Measurements from ENCODE around the gene PGS1. TPM values are rescaled to one million over a fixed set of nuclear protein-coding genes. Genes with fewer than 3 reads are reported as not detected.

The PGS1 gene
- total RNA-seq, 5 donors from 2014 or later (not counting 1 experiment from before 2014, with no cell fraction given) = 60.5 to 87.2 (median 78.9) TPM

DNA sequence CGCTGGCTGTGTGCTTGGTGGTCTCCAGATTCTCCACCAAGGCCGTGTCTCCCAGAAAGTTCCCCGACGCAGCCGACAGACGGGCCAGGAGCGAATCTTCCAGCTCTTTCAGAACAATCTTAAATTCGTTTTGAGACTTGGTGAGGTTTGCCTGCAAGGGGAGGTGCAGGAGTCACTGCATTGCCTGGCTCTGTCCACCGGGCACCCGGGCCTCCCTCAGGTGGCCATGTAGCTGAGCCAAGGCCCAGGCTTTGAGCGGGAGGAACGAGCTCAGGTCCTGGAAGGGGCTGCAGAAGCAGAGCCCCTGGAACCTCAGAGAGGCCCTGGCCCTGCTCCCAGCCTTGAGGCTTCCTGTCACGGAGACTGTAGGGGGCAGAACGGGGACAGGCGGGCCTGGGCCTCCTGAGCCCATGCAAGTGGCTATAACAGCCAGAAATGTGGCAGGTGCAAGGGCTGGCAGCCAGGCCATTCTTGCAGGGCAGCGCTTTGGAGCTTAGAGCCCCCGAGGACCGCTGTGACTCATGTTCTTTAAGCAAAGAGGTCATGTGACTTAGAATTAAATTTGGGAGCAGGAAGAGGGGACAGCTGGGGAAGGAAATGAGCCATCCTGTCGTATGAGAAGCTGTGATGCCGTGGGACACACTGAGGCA, 72.4 kb downstream of the PGS1 start:
- Histone ChIP-seq H3K4me3 (ENCODE audit: control insufficient read depth in 1 of 2, extremely low read depth in 1 of 2, low read length in 1 of 2) (no peak overlapping the region), H3K9me3 (no peaks in the 10 kb centered on the region), H3K27me3 (replicated peaks in 1 of 2; ENCODE audit: control insufficient read depth in 2 of 2, extremely low read depth in 1 of 2, insufficient read depth in 2 of 2, low read length in 1 of 2) (peaks cover 0 to 16% of the 10 kb centered on the region in 2 experiments), H3K4me1 (ENCODE audit: control insufficient read depth in 1 of 2, extremely low read depth in 1 of 2, insufficient read depth in 2 of 2, low read length in 2 of 2) (peaks cover 0 to 5% of the 10 kb centered on the region in 2 experiments), H3K36me3 (ENCODE audit: control insufficient read depth in 2 of 2, extremely low read depth in 1 of 2, insufficient read depth in 1 of 2, low read length in 1 of 2) (no peaks in the 10 kb centered on the region), H3K27ac (ENCODE audit: low read length) (no peak overlapping the region)
- CTCF ChIA-PET = interaction anchor here in 1 of 2 donors (0.6 kb wide), 1 partner anchor 247 kb away, joined by 3 read pairs; no protein-coding TSS in a partner anchor
- H3K36me3 Mint-ChIP-seq = no peaks in the 10 kb centered on the region
- DNase-seq (no peak), ATAC-seq (replicated peaks in 1 of 4) (no peak)
- peaks cover 0 to 4% (median 0%) of the 10 kb centered on the region in 3 donors for H3K4me1 Mint-ChIP-seq
- no peaks in the 10 kb centered on the region for H3K27me3 Mint-ChIP-seq
- no peak overlapping the region for H3K4me3 Mint-ChIP-seq
- H3K27ac Mint-ChIP-seq = no peak overlapping the region
- 53% methylated on average over 17 of the region's 20 CpGs for WGBS (ENCODE audit: insufficient coverage)
- POLR2A ChIA-PET = no interaction called here
- H3K9me3 Mint-ChIP-seq = no peaks in the 10 kb centered on the region

DNA sequence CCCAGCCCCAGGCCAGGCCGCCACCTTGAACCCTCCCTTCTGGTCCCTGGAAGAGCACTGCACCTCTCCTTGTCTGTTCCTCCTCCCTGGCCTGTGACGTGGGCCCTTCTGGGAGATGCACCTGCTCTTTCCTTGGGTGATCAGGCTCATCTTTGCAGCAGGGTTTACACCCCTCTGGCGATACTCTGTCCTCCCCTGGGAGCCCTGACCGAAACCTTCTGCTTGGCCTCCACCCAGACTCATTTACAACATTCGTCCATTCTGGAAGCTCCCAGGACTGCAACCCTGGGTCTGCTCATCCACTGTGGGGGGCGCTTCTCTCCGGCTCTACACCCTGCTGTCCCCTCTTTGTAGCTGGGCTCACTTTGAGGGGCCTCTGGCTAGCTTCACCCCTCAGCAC, 73.3 kb downstream of the PGS1 start:
- no peak for DNase-seq
- no peak overlapping the region for H3K4me3 ChIP-seq (ENCODE audit: control insufficient read depth in 1 of 2, extremely low read depth in 1 of 2, low read length in 1 of 2)
- Mint-ChIP-seq H3K36me3 (no peaks in the 10 kb centered on the region), H3K27ac (no peak overlapping the region), H3K4me3 (no peak overlapping the region), H3K4me1 (peaks cover 0 to 2% (median 0%) of the 10 kb centered on the region in 3 donors), H3K9me3 (no peaks in the 10 kb centered on the region), H3K27me3 (no peaks in the 10 kb centered on the region)
- ChIA-PET CTCF (no interaction called here), POLR2A (no interaction called here)
- no peaks in the 10 kb centered on the region for H3K36me3 ChIP-seq (ENCODE audit: control insufficient read depth in 2 of 2, extremely low read depth in 1 of 2, insufficient read depth in 1 of 2, low read length in 1 of 2)
- peaks cover 0 to 20% of the 10 kb centered on the region in 2 experiments for H3K27me3 ChIP-seq (replicated peaks in 1 of 2; ENCODE audit: control insufficient read depth in 2 of 2, extremely low read depth in 1 of 2, insufficient read depth in 2 of 2, low read length in 1 of 2)
- WGBS (ENCODE audit: insufficient coverage) = 87% methylated on average over 5 of the region's 7 CpGs
- no peak overlapping the region for H3K27ac ChIP-seq (ENCODE audit: low read length)
- peaks cover 0 to 5% of the 10 kb centered on the region in 2 experiments for H3K4me1 ChIP-seq (ENCODE audit: control insufficient read depth in 1 of 2, extremely low read depth in 1 of 2, insufficient read depth in 2 of 2, low read length in 2 of 2)
- no peaks in the 10 kb centered on the region for H3K9me3 ChIP-seq
- no peak for ATAC-seq (replicated peaks in 1 of 4)

DNA sequence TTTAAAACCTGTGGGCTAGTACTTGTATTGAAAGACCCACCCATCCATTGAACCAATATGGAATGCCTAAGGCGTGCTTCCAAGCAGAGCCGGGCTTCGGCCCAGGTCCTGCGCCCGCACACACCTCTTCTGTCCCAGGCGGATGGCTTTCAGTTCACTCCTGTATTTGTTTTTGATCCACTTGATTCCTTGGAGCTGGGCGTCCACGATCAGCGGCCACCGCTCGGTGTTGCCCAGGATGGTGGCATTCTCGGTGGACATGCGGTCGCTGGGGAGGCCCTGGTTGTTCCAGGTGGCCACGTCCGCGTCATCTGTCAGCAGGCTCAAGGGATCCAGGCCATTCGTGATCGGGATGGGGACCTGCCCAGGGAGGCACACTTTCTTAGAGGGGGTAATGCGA, 75.9 kb downstream of the PGS1 start:
- Mint-ChIP-seq H3K27ac (no peak overlapping the region), H3K4me3 (no peak overlapping the region), H3K4me1 (peaks cover 0 to 2% (median 0%) of the 10 kb centered on the region in 3 donors), H3K9me3 (no peaks in the 10 kb centered on the region), H3K27me3 (no peaks in the 10 kb centered on the region), H3K36me3 (no peaks in the 10 kb centered on the region)
- 96% methylated on average over 13 of the region's 20 CpGs for WGBS (ENCODE audit: insufficient coverage)
- H3K4me1 ChIP-seq (ENCODE audit: control insufficient read depth in 1 of 2, extremely low read depth in 1 of 2, insufficient read depth in 2 of 2, low read length in 2 of 2) = peaks cover 0 to 5% of the 10 kb centered on the region in 2 experiments
- no peak overlapping the region for H3K27ac ChIP-seq (ENCODE audit: low read length)
- POLR2A ChIA-PET = no interaction called here
- ATAC-seq (replicated peaks in 1 of 4) (no peak), DNase-seq (no peak)
- peaks cover 0 to 21% of the 10 kb centered on the region in 2 experiments for H3K27me3 ChIP-seq (replicated peaks in 1 of 2; ENCODE audit: control insufficient read depth in 2 of 2, extremely low read depth in 1 of 2, insufficient read depth in 2 of 2, low read length in 1 of 2)
- CTCF ChIA-PET = no interaction called here
- no peak overlapping the region for H3K4me3 ChIP-seq (ENCODE audit: control insufficient read depth in 1 of 2, extremely low read depth in 1 of 2, low read length in 1 of 2)
- no peaks in the 10 kb centered on the region for H3K9me3 ChIP-seq
- H3K36me3 ChIP-seq (ENCODE audit: control insufficient read depth in 2 of 2, extremely low read depth in 1 of 2, insufficient read depth in 1 of 2, low read length in 1 of 2) = no peaks in the 10 kb centered on the region

DNA sequence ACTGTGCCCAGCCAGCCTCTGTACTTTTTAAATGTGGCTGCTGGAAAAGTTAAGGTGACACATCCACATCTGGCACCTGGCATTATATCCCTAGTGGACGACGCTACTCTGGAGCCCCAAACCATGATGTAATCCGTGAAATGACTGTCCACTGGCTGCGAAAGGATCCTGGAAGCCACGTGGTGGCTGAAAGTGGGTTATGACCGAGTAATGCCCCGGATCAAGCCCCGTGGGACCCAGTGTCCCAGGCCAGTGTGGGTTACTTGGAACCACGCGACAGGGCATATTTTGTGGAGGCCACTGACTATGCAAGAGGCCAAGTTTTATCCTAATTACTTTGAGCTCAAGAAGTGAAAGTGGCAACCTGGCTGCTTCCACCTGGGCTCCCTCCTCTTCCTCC, 79.6 kb downstream of the PGS1 start:
- H3K9me3 Mint-ChIP-seq = no peaks in the 10 kb centered on the region
- H3K27me3 Mint-ChIP-seq = no peaks in the 10 kb centered on the region
- CTCF ChIA-PET = interaction anchor here in 1 of 2 donors (0.6 kb wide), 1 partner anchor 196 kb away, joined by 3 read pairs; no protein-coding TSS in a partner anchor
- WGBS (ENCODE audit: insufficient coverage) = 76% methylated on average over 10 of the region's 10 CpGs
- H3K27ac Mint-ChIP-seq = no peak overlapping the region
- no peaks in the 10 kb centered on the region for H3K9me3 ChIP-seq
- H3K36me3 Mint-ChIP-seq = no peaks in the 10 kb centered on the region
- H3K4me3 ChIP-seq (ENCODE audit: control insufficient read depth in 1 of 2, extremely low read depth in 1 of 2, low read length in 1 of 2) = no peak overlapping the region
- POLR2A ChIA-PET = no interaction called here
- DNase-seq (no peak), ATAC-seq (replicated peaks in 1 of 4) (no peak)
- no peaks in the 10 kb centered on the region for H3K4me1 ChIP-seq (ENCODE audit: control insufficient read depth in 1 of 2, extremely low read depth in 1 of 2, insufficient read depth in 2 of 2, low read length in 2 of 2)
- no peaks in the 10 kb centered on the region for H3K36me3 ChIP-seq (ENCODE audit: control insufficient read depth in 2 of 2, extremely low read depth in 1 of 2, insufficient read depth in 1 of 2, low read length in 1 of 2)
- H3K4me3 Mint-ChIP-seq = no peak overlapping the region
- no peak overlapping the region for H3K27ac ChIP-seq (ENCODE audit: low read length)
- peaks cover 0 to 20% of the 10 kb centered on the region in 2 experiments for H3K27me3 ChIP-seq (replicated peaks in 1 of 2; ENCODE audit: control insufficient read depth in 2 of 2, extremely low read depth in 1 of 2, insufficient read depth in 2 of 2, low read length in 1 of 2)
- H3K4me1 Mint-ChIP-seq = no peaks in the 10 kb centered on the region

DNA sequence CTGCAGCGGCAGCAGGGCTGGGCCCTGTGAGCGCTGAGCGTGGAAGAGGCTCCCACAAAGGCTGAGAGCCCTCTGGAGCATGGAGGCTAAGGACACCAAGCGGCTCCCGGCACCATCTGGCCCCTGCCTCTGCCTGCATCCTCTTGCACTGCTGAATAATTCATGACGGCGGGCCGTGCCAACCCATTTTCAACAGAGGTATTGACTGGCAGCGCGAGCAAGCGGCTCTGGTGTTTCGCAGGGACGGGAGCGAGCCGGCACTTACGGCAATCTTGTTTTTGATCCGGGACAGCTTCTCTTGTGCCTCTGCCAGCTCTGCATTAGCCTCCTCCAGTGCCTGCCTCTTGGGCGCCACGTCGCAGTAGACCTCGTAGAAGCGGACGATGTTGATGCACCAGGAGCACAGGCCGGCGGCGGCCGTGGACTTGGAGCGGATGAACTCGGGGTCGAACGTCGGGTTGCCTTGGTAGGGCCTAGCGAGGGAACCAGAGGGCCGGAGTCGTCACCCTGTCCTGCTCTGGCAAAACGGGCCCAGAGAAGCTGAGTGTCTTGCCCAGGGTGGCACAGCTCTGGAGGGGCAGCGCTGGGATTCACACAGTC, 80.4 kb downstream of the PGS1 start:
- no peaks in the 10 kb centered on the region for H3K4me1 Mint-ChIP-seq
- H3K27me3 ChIP-seq (replicated peaks in 1 of 2; ENCODE audit: control insufficient read depth in 2 of 2, extremely low read depth in 1 of 2, insufficient read depth in 2 of 2, low read length in 1 of 2) = peaks cover 0 to 19% of the 10 kb centered on the region in 2 experiments
- no peaks in the 10 kb centered on the region for H3K36me3 ChIP-seq (ENCODE audit: control insufficient read depth in 2 of 2, extremely low read depth in 1 of 2, insufficient read depth in 1 of 2, low read length in 1 of 2)
- H3K4me3 ChIP-seq (ENCODE audit: control insufficient read depth in 1 of 2, extremely low read depth in 1 of 2, low read length in 1 of 2) = no peak overlapping the region
- POLR2A ChIA-PET = no interaction called here
- no peak overlapping the region for H3K27ac Mint-ChIP-seq
- no peak for ATAC-seq (replicated peaks in 1 of 4)
- H3K9me3 Mint-ChIP-seq = no peaks in the 10 kb centered on the region
- H3K27ac ChIP-seq (ENCODE audit: low read length) = no peak overlapping the region
- H3K27me3 Mint-ChIP-seq = no peaks in the 10 kb centered on the region
- H3K9me3 ChIP-seq = no peaks in the 10 kb centered on the region
- DNase-seq = no peak
- no peaks in the 10 kb centered on the region for H3K36me3 Mint-ChIP-seq
- CTCF ChIA-PET = no interaction called here
- no peak overlapping the region for H3K4me3 Mint-ChIP-seq
- WGBS (ENCODE audit: insufficient coverage) = 91% methylated on average over 36 of the region's 37 CpGs
- H3K4me1 ChIP-seq (ENCODE audit: control insufficient read depth in 1 of 2, extremely low read depth in 1 of 2, insufficient read depth in 2 of 2, low read length in 2 of 2) = no peaks in the 10 kb centered on the region

DNA sequence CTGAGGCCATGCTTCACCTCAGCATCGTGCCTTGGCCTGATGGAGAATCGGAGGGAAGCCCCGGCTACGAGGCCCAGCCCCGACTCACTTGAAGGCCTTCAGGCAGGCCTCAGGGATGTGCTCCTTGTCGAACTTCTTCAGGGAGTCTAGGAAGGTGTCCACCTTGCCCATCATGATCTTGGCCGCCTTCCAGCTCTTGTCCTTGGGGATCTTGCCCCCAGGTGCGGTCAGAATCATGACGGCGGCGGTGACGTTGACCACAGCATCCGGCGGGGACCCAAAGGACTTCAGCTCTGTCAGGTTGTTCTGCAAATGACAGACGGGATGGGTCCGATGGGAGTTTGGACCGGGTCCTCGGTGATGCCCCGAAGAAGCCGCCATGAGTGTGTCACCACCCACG, 81.2 kb downstream of the PGS1 start:
- Histone ChIP-seq H3K27me3 (replicated peaks in 1 of 2; ENCODE audit: control insufficient read depth in 2 of 2, extremely low read depth in 1 of 2, insufficient read depth in 2 of 2, low read length in 1 of 2) (peaks cover 0 to 16% of the 10 kb centered on the region in 2 experiments), H3K27ac (ENCODE audit: low read length) (no peak overlapping the region), H3K9me3 (no peaks in the 10 kb centered on the region), H3K4me3 (ENCODE audit: control insufficient read depth in 1 of 2, extremely low read depth in 1 of 2, low read length in 1 of 2) (no peak overlapping the region), H3K4me1 (ENCODE audit: control insufficient read depth in 1 of 2, extremely low read depth in 1 of 2, insufficient read depth in 2 of 2, low read length in 2 of 2) (no peaks in the 10 kb centered on the region), H3K36me3 (ENCODE audit: control insufficient read depth in 2 of 2, extremely low read depth in 1 of 2, insufficient read depth in 1 of 2, low read length in 1 of 2) (no peaks in the 10 kb centered on the region)
- H3K4me3 Mint-ChIP-seq = no peak overlapping the region
- POLR2A ChIA-PET = no interaction called here
- DNase-seq (no peak), ATAC-seq (replicated peaks in 1 of 4) (no peak)
- H3K36me3 Mint-ChIP-seq = no peaks in the 10 kb centered on the region
- CTCF ChIA-PET = no interaction called here
- WGBS (ENCODE audit: insufficient coverage) = 88% methylated on average over 21 of the region's 21 CpGs
- no peaks in the 10 kb centered on the region for H3K27me3 Mint-ChIP-seq
- no peaks in the 10 kb centered on the region for H3K9me3 Mint-ChIP-seq
- H3K4me1 Mint-ChIP-seq = no peaks in the 10 kb centered on the region
- H3K27ac Mint-ChIP-seq = no peak overlapping the region

All from T-cell (primary cell).